GM23338 (cell line): ENCODE measurements around the gene DNAH10. TPM values are rescaled to one million over a fixed set of nuclear protein-coding genes. Genes with fewer than 3 reads are reported as not detected.

Experiments used
- ATAC-seq: fragments of 200-7000 bp; cut with Tn5 transposase; 3 replicates; pipeline ENCODE4 v1.9.1; 2020
- DNase-seq: peaks from one replicate; pipeline ENCODE4 v3.0.0-alpha.2; 2015; ENCODE audit warnings: low spot score
- H2AFZ ChIP-seq: fragments of 200-600 bp; sonication (generic); 2 replicates; pipeline ENCODE4 v1.8.0; 2016; ENCODE audit warnings: antibody characterized with exemption, mild to moderate bottlenecking, moderate library complexity
- H3F3A ChIP-seq: fragments of 200-600 bp; sonication (generic); replicated peaks from 2 replicates; pipeline ENCODE4 v1.8.0; 2017; ENCODE audit warnings: antibody characterized with exemption, mixed run types, low read depth
- H3K27ac ChIP-seq: fragments of 200-600 bp; sonication (generic); 2 replicates; pipeline ENCODE4 v1.6.1; 2016; ENCODE audit warnings: low read depth
- H3K27me3 ChIP-seq: fragments of 200-600 bp; sonication (generic); 2 replicates; pipeline ENCODE4 v1.8.0; 2016; ENCODE audit warnings: mild to moderate bottlenecking, mixed run types, moderate library complexity; ENCODE audit not compliant: insufficient read depth
- H3K36me3 ChIP-seq: fragments of 200-600 bp; sonication (generic); 2 replicates; pipeline ENCODE4 v1.8.0; 2016; ENCODE audit warnings: mild to moderate bottlenecking; ENCODE audit not compliant: insufficient read depth
- H3K4me1 ChIP-seq: fragments of 200-600 bp; sonication (generic); 2 replicates; pipeline ENCODE4 v1.8.0; 2016; ENCODE audit warnings: mild to moderate bottlenecking, moderate library complexity; ENCODE audit not compliant: insufficient read depth
- H3K4me2 ChIP-seq: fragments of 200-600 bp; sonication (generic); 2 replicates; pipeline ENCODE4 v1.7.1; 2017; ENCODE audit warnings: mixed run types
- H3K4me3 ChIP-seq: fragments of 200-600 bp; sonication (generic); 2 replicates; pipeline ENCODE4 v1.6.1; 2016; ENCODE audit warnings: mixed run types
- H3K79me2 ChIP-seq: fragments of 200-600 bp; sonication (generic); replicated peaks from 2 replicates; pipeline ENCODE4 v1.8.0; 2017; ENCODE audit warnings: mild to moderate bottlenecking; ENCODE audit not compliant: insufficient read depth
- H3K9me2 ChIP-seq: fragments of 200-600 bp; sonication (generic); 2 replicates; pipeline ENCODE4 v1.8.0; 2017; ENCODE audit not compliant: insufficient read depth
- H4K20me1 ChIP-seq: fragments of 200-600 bp; sonication (generic); replicated peaks from 2 replicates; pipeline ENCODE4 v1.8.0; 2017; ENCODE audit warnings: mild to moderate bottlenecking; ENCODE audit not compliant: insufficient read depth
- H3K27ac Mint-ChIP-seq: 2 replicates; pipeline ENCODE4 v1.8.0; 2020; ENCODE audit warnings: inconsistent platforms, mild to moderate bottlenecking, moderate library complexity, mixed read lengths
- H3K27me3 Mint-ChIP-seq: 3 replicates; pipeline ENCODE4 v1.8.0; 2022; ENCODE audit warnings: low read depth, mild to moderate bottlenecking, moderate library complexity, mixed read lengths, inconsistent platforms; ENCODE audit not compliant: insufficient read depth, poor library complexity
- H3K36me3 Mint-ChIP-seq: 3 replicates; pipeline ENCODE4 v1.8.0; 2021; ENCODE audit warnings: low read depth, mild to moderate bottlenecking, inconsistent platforms, moderate library complexity, mixed read lengths
- H3K4me1 Mint-ChIP-seq: 3 replicates; pipeline ENCODE4 v1.8.0; 2020; ENCODE audit warnings: mild to moderate bottlenecking, inconsistent platforms, mixed read lengths
- H3K4me3 Mint-ChIP-seq: 3 replicates; pipeline ENCODE4 v1.8.0; 2021; ENCODE audit warnings: moderate library complexity, mild to moderate bottlenecking, inconsistent platforms, mixed read lengths
- H3K9me3 Mint-ChIP-seq: 3 replicates; pipeline ENCODE4 v1.8.0; 2020; ENCODE audit warnings: moderate library complexity, mild to moderate bottlenecking, inconsistent platforms, mixed read lengths
- CREB1 ChIP-seq: fragments of 250-450 bp; sonication (Bioruptor Pico); IDR thresholded peaks from 2 replicates; pipeline ENCODE4 v1.5.0; 2020; ENCODE audit warnings: low read depth, mild to moderate bottlenecking, moderate library complexity
- ETS1 ChIP-seq: IDR thresholded peaks from 2 replicates; pipeline ENCODE4 v1.6.1; 2016; ENCODE audit warnings: antibody characterized with exemption
- EZH2 ChIP-seq: fragments of 200-600 bp; sonication (generic); IDR thresholded peaks from one replicate; pipeline ENCODE4 v1.8.0; 2017; ENCODE audit warnings: antibody characterized with exemption, mild to moderate bottlenecking, low read depth; ENCODE audit not compliant: unreplicated experiment
- EZH2phosphoT487 ChIP-seq: fragments of 200-600 bp; sonication (generic); IDR thresholded peaks from one replicate; pipeline ENCODE4 v1.8.1; 2018; ENCODE audit warnings: antibody characterized with exemption; ENCODE audit not compliant: unreplicated experiment
- JUNB ChIP-seq: IDR thresholded peaks from one replicate; pipeline ENCODE4 v1.6.1; 2016; ENCODE audit warnings: antibody characterized with exemption; ENCODE audit not compliant: unreplicated experiment
- NANOG ChIP-seq: IDR thresholded peaks from 2 replicates; pipeline ENCODE4 v1.6.1; 2016; ENCODE audit warnings: antibody characterized with exemption, borderline replicate concordance
- ZNF114 ChIP-seq: fragments of 250-450 bp; sonication (Bioruptor Pico); IDR thresholded peaks from 2 replicates; pipeline ENCODE4 v1.5.0; 2020; ENCODE audit warnings: mild to moderate bottlenecking, moderate library complexity
- ZNF331 ChIP-seq: fragments of 250-450 bp; sonication (Bioruptor Pico); IDR thresholded peaks from 2 replicates; pipeline ENCODE4 v1.5.0; 2020; ENCODE audit warnings: low read depth, mild to moderate bottlenecking, moderate library complexity
- polyA plus RNA-seq: library from polyadenylated mRNA; unstranded; fragments of >200 nt; fragmentation: Nextera tagmentation; extraction: Ambion mirVana; gene quantifications from 2 replicates; pipeline ENCODE4 v1.2.1, GENCODE V29; 2016
- total RNA-seq: library from RNA; depleted of rRNA; stranded (reverse); fragments of >200 nt; shearing (Covaris generic); gene quantifications from 2 replicates; pipeline ENCODE4 v1.2.3, GENCODE V29; 2014
- TF ChIP-seq, protein P1 (sequence below): IDR thresholded peaks from one replicate; pipeline ENCODE4 v1.6.1; 2018; ENCODE audit warnings: antibody characterized with exemption; ENCODE audit not compliant: unreplicated experiment

The DNAH10 gene
- total and polyA plus RNA-seq, 2 experiments from 2014 or later = 0.03 TPM

DNA sequence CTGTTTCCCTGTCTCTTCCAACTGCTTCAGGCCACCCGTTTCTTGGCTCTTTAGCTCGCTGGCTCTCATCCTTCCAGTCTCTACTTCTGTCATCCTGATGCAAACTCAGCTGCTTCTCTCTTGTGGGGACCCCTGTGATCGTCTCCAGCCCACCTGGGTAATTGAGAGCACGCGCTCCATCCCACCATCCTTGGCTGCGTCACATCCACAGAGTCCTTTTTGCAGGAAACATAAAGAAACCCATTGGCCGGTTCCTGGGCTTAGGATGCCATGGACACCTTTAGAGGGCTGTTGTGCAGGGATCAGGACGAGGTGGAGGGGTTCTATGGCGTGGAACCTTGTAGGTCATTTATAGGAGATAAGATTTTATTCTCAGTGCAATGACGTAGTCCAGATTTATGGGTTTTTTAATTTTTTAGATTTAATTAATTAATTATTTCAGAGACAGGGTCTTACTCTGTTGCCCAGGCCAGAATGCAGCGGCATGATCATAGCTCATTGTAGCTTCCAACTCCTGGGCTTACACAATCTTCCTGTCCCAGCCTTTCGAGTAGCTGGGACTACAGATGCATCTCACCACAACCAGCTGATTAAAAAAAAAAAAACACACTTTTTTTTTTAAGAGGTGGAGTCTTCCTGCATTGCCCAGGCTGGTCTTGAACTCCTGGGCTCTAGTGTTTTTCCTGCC is 127.9 kb downstream of the DNAH10 start:
- no peak overlapping the region for H3K27ac Mint-ChIP-seq
- no peaks in the 10 kb centered on the region for H4K20me1 ChIP-seq
- DNase-seq (no peak), ATAC-seq (no peak)
- H3K27me3 Mint-ChIP-seq = peaks cover 7% of the 10 kb centered on the region
- H3F3A ChIP-seq = no peaks in the 10 kb centered on the region
- no peaks in the 10 kb centered on the region for H3K79me2 ChIP-seq
- no peaks in the 10 kb centered on the region; the same call in 2 of the 3 replicates for H3K9me3 Mint-ChIP-seq
- no peaks in the 10 kb centered on the region for H3K36me3 Mint-ChIP-seq
- H3K4me1 ChIP-seq = no peaks in the 10 kb centered on the region
- H3K27me3 ChIP-seq = no peaks in the 10 kb centered on the region
- no peak overlapping the region for H3K4me3 Mint-ChIP-seq
- H3K36me3 ChIP-seq = no peaks in the 10 kb centered on the region
- no peak overlapping the region for H3K4me3 ChIP-seq
- TF ChIP-seq, protein P1, sequence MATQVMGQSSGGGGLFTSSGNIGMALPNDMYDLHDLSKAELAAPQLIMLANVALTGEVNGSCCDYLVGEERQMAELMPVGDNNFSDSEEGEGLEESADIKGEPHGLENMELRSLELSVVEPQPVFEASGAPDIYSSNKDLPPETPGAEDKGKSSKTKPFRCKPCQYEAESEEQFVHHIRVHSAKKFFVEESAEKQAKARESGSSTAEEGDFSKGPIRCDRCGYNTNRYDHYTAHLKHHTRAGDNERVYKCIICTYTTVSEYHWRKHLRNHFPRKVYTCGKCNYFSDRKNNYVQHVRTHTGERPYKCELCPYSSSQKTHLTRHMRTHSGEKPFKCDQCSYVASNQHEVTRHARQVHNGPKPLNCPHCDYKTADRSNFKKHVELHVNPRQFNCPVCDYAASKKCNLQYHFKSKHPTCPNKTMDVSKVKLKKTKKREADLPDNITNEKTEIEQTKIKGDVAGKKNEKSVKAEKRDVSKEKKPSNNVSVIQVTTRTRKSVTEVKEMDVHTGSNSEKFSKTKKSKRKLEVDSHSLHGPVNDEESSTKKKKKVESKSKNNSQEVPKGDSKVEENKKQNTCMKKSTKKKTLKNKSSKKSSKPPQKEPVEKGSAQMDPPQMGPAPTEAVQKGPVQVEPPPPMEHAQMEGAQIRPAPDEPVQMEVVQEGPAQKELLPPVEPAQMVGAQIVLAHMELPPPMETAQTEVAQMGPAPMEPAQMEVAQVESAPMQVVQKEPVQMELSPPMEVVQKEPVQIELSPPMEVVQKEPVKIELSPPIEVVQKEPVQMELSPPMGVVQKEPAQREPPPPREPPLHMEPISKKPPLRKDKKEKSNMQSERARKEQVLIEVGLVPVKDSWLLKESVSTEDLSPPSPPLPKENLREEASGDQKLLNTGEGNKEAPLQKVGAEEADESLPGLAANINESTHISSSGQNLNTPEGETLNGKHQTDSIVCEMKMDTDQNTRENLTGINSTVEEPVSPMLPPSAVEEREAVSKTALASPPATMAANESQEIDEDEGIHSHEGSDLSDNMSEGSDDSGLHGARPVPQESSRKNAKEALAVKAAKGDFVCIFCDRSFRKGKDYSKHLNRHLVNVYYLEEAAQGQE = no peak
- no peak for TF ChIP-seq ZNF331 (CRISPR knock-in tag)
- H3K4me1 Mint-ChIP-seq = peaks cover 13% of the 10 kb centered on the region
- peak overlapping the region; percentile 38; the same call in 1 of the 2 replicates for H2AFZ ChIP-seq
- H3K4me2 ChIP-seq = no peak overlapping the region
- H3K27ac ChIP-seq = no peak overlapping the region
- H3K9me2 ChIP-seq = no peaks in the 10 kb centered on the region

DNA sequence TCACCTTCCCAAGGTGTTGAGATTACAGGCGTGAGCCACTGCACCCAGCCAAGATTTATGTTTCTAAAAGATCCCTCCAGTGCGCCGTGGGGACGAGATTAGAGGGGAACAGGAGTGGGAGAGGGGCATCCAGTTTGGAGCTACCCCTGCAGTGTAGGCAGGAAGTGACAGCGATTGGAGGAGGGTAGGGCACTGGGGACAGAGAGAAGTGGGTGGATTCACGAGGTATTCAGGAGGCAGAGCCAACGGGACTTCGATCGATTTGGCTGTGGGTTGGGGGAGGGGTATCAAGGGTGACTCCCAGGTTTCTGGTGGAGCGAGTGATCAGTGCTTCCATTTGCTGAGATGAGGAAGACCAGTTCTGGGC is 128.4 kb downstream of the DNAH10 start:
- H3K4me1 Mint-ChIP-seq = peaks cover 13% of the 10 kb centered on the region
- Histone ChIP-seq H2AFZ (peak overlapping the region; percentile 38; the same call in 1 of the 2 replicates), H3K4me3 (no peak overlapping the region), H3K27me3 (no peaks in the 10 kb centered on the region), H3K9me2 (no peaks in the 10 kb centered on the region), H3K79me2 (no peaks in the 10 kb centered on the region), H3F3A (no peaks in the 10 kb centered on the region), H4K20me1 (no peaks in the 10 kb centered on the region), H3K27ac (no peak overlapping the region), H3K4me2 (no peak overlapping the region), H3K36me3 (no peaks in the 10 kb centered on the region), H3K4me1 (no peaks in the 10 kb centered on the region)
- H3K27me3 Mint-ChIP-seq = peaks cover 7% of the 10 kb centered on the region
- TF ChIP-seq JUNB = no peak
- no peak for DNase-seq
- ATAC-seq = no peak
- H3K9me3 Mint-ChIP-seq = no peaks in the 10 kb centered on the region; the same call in 2 of the 3 replicates
- no peak overlapping the region for H3K4me3 Mint-ChIP-seq
- no peak overlapping the region for H3K27ac Mint-ChIP-seq
- H3K36me3 Mint-ChIP-seq = no peaks in the 10 kb centered on the region

DNA sequence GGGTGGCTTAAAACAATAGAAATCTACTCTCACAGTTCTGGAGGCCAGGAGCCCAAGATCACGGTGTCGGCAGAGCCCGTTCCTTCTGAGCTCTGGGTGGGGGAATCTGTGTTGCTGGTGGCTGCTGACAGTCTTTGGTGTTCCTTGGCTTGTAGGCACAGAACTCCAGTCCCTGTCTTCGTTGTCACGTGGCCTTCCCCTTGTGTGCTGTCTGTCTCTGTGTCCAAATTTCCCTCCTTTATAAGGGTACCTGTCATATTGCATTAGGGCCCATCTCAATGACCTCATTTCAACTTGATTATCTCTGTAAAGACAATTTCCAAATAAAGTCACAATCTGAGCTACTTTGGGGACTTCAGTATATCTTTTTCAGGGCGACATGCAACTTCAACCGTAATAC is 128.9 kb downstream of the DNAH10 start:
- no peaks in the 10 kb centered on the region for H4K20me1 ChIP-seq
- peaks cover 13% of the 10 kb centered on the region for H3K4me1 Mint-ChIP-seq
- no peak overlapping the region for H3K27ac ChIP-seq
- H3F3A ChIP-seq = no peaks in the 10 kb centered on the region
- H3K79me2 ChIP-seq = no peaks in the 10 kb centered on the region
- H3K4me1 ChIP-seq = no peaks in the 10 kb centered on the region
- H3K27ac Mint-ChIP-seq = no peak overlapping the region
- H3K9me2 ChIP-seq = no peaks in the 10 kb centered on the region
- peaks cover 7% of the 10 kb centered on the region for H3K27me3 Mint-ChIP-seq
- no peak overlapping the region for H3K4me3 ChIP-seq
- H3K4me3 Mint-ChIP-seq = no peak overlapping the region
- DNase-seq = no peak
- no peak for ATAC-seq
- peak overlapping the region; percentile 38; the same call in 1 of the 2 replicates for H2AFZ ChIP-seq
- no peaks in the 10 kb centered on the region; the same call in 2 of the 3 replicates for H3K9me3 Mint-ChIP-seq
- H3K27me3 ChIP-seq = no peaks in the 10 kb centered on the region
- H3K36me3 Mint-ChIP-seq = no peaks in the 10 kb centered on the region
- no peak overlapping the region for H3K4me2 ChIP-seq
- no peaks in the 10 kb centered on the region for H3K36me3 ChIP-seq
- TF ChIP-seq ETS1 (no peak), EZH2phosphoT487 (no peak), ZNF331 (CRISPR knock-in tag) (no peak), CREB1 (CRISPR knock-in tag) (no peak), NANOG (no peak), ZNF114 (CRISPR knock-in tag) (no peak), EZH2 (no peak)
